Stimulated activated CD8-positive, alpha-beta memory T cell treated with anti-CD3 and anti-CD28 coated beads, Interleukin-4, amount 100 ng/mL, for 4 hours (primary cell): ENCODE results near the gene BIRC2.
"Not testable (repeated sequence)": the region's sequence is repeated elsewhere in the genome, so short reads cannot be mapped to it uniquely, and the experiment has no call there.

Experiments used
- DNase-seq, 2 donors: peaks; one replicate each; pipeline ENCODE4 v3.0.0-alpha.2; 2020; ENCODE audit warnings: low read depth in 2 of 2, low spot score in 1 of 2

The BIRC2 gene

DNA sequence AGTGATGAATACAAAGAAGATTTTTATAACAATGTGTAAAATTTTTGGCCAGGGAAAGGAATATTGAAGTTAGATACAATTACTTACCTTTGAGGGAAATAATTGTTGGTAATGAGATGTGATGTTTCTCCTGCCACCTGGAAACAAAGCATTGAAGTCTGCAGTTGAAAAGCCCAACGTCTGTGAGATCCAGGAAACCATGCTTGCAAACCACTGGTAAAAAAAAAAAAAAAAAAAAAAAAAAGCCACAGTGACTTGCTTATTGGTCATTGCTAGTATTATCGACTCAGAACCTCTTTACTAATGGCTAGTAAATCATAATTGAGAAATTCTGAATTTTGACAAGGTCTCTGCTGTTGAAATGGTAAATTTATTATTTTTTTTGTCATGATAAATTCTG lies 24.5 kb upstream of the BIRC2 start:
- no peak for DNase-seq

DNA sequence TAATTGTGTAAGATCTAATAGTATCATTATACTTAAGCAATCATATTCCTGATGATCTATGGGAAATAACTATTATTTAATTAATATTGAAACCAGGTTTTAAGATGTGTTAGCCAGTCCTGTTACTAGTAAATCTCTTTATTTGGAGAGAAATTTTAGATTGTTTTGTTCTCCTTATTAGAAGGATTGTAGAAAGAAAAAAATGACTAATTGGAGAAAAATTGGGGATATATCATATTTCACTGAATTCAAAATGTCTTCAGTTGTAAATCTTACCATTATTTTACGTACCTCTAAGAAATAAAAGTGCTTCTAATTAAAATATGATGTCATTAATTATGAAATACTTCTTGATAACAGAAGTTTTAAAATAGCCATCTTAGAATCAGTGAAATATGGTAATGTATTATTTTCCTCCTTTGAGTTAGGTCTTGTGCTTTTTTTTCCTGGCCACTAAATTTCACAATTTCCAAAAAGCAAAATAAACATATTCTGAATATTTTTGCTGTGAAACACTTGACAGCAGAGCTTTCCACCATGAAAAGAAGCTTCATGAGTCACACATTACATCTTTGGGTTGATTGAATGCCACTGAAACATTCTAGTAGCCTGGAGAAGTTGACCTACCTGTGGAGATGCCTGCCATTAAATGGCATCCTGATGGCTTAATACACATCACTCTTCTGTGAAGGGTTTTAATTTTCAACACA lies 23.3 kb upstream of the BIRC2 start:
- no peak for DNase-seq

DNA sequence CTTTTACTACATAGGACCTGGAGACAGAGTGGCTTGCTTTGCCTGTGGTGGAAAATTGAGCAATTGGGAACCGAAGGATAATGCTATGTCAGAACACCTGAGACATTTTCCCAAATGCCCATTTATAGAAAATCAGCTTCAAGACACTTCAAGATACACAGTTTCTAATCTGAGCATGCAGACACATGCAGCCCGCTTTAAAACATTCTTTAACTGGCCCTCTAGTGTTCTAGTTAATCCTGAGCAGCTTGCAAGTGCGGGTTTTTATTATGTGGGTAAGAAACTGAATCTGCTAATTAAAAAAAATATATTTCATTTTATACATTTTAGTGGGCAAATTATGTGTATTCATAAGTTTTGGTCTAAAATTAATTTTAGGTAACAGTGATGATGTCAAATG lies 21.9 kb upstream of the BIRC2 start:
- DNase-seq, result no peak

DNA sequence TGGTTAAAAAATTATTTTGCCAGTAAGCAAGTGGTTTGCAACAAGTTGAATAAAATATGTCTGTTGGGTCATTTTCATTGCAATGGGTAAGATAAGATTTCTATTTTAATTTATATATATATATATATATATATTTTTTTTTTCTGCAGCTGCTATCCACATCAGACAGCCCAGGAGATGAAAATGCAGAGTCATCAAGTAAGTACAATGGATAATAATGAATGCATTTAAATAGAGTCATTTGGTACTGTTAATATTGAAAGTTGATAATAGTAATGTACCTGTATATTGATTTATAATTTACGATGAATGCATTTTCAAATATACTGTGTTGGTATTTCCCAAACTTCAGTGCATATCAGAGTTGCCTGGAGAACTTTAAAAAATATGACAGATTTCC lies 18.3 kb upstream of the BIRC2 start:
- no peak for DNase-seq

DNA sequence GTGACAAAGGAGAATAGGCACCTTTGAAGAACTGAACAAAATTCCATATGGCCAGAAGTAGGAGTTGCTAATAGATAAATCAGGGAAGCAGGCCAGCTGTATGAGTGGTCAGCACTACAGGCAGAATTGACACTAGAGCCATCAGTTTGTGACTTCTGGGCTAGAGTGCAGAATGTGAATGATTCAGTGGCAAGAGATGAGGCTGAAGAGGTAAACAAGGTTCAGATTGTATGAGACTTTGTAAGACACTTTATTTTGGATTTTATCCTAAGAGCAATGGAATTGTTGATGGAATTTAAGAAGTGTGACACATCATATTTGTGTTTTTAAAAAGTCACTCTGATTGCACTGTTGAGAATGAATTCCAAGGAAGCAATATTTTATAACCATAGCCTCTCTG lies 16.8 kb upstream of the BIRC2 start:
- no peak for DNase-seq

DNA sequence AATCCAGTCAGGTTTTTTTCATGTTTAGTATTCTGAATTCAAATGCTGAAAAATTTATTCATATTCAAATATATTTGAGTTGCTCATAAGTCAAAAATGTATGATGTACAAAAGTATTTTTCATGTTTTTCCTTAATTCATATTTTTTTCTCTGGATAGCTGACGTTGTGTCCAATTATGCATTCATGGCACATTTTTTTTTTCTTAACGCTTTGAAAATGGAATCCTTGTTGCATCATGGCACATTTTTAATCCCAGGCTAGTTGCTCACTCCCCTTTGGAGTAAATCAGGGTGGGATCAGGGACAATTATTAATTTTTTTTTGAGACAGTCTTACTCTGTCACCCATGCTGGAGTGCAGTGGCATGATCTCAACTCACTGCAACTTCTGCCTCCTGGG lies 15.7 kb upstream of the BIRC2 start:
- no peak for DNase-seq

DNA sequence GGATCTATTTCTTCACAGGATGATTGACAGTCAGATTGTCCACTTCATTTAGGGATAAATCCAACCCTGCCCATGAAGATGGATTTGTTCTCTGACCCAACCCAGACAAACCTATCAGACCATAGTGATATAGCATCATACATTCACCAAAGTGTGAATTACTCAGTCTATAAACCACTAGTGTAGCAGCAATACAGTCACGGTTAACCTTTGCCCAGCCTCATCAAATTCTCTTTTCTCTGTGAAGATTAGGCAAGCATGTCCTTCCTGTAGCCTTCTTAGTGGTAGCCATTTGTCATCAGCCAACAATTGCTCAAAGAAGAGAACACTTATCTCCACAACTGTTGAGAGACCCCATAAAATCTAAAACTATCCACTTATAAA lies 14.4 kb upstream of the BIRC2 start:
- DNase-seq, result no peak

DNA sequence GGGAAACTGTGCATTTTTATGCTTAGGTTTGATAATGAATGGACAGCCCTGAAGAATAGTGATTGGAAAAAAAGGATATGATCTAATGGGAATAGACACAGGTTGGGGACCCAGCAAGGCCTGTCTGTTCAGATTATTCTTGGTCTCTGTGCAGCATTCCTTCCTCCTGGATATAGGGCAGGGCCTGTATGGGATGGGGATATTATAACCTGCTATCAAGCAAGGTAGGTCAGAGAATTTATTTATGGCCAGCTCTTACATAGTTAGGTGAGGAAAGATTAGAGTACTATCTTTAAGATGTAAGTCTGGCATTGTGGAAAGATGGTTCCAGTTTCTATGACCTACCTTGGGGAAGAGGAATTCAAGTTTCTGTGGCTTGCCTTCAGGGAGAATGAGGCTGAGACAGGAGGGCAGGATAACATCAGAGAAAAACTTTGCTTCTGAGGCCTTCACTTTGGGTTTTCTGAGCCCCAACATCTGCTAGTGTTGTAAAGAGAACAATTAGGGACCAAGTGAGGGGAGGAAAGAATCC lies 8.5 kb upstream of the BIRC2 start:
- DNase-seq, result no peak

DNA sequence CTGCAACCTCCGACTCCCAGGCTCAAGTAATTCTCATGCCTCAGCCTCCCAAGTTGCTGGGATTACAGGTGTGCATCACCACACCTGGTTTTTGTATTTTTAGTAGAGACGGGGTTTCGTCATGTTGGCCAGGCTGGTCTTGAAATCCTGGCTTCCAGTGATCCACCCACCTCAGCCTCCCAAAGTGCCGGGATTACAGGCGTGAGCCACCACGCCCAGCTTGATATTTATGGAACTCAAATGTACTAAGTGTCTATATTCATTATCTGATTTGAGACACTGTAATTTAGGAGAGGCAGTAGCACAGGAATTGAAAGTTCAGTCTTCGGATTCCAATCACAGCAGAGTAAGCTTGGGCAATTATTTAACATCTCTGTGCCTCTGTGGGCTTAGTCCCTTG lies 5.7 kb upstream of the BIRC2 start:
- DNase-seq, result not testable (repeated sequence)

DNA sequence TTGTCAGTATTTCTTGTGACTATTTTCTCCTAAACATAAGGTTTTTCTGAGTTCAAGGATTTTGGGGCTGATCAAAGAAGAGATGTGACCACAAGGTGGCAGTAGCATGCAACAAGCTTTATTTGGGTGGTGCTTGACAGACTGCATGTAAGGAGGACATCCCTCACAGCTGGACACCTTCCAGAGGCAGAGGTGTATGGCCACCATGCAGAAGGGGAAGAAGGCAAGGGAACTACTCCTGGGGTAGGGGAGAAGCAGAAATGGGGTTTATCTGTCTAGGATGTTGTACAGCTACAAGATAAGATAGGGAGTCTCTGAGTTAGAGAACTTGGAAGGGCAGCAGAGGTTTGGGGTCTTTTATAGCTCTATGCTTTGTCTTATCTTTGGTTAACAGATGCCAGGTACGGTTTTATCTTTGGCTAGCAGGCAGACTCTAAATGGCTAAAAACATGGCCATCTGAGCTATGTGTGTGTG lies 5.1 kb upstream of the BIRC2 start:
- DNase-seq, result peak; percentile 35 to 50

DNA sequence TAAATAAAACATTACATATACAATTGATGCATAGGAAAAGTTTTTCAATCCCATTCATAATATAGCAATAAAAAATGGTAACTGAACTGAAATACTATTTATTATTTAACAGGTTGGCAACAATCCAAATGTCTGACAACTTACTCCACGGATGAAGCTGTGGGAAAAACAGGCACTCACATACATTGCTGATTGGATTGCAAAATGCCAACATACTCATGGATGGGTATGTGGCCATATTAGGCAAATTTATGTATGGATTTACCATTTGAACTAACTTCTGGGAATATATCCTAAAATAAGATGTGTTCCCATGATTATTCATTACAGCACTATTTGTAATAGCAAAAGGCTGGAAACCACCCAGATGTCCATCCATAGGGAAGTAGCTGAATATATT lies 3.2 kb upstream of the BIRC2 start:
- no peak for DNase-seq

DNA sequence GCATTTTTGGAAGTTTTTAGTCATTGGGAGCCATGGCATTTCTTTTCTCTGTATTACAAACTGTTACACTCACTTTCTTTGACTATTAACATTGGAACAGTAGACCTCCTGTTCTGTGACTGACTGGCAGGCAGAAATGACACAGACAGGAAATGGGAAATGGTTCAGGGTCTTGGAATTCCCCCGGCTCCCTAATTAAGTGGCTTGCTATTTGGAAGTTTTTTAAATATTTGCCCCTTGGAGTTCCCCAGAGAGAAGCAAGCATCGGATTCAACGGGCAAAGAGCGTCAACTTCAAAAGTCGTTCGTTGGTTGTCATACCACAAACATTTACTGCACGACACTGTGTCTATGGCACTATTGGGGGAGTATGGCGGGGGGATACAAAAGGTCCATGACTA lies 1.1 kb upstream of the BIRC2 start:
- DNase-seq, result no peak

DNA sequence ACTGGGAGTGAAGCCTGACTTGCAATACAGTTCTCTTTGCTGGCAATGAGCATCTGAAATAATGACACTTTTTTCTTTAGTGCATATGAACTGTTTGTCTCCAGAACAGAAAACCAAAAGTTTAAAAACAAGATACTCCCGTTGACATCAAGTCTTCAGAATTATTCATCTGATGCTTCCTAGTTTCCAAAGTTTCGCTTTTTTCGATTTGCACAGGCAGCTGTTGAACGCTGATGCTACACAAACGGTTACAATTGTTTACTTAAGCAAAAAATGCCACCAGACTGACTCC lies 612 bp upstream of the BIRC2 start:
- DNase-seq, result no peak

DNA sequence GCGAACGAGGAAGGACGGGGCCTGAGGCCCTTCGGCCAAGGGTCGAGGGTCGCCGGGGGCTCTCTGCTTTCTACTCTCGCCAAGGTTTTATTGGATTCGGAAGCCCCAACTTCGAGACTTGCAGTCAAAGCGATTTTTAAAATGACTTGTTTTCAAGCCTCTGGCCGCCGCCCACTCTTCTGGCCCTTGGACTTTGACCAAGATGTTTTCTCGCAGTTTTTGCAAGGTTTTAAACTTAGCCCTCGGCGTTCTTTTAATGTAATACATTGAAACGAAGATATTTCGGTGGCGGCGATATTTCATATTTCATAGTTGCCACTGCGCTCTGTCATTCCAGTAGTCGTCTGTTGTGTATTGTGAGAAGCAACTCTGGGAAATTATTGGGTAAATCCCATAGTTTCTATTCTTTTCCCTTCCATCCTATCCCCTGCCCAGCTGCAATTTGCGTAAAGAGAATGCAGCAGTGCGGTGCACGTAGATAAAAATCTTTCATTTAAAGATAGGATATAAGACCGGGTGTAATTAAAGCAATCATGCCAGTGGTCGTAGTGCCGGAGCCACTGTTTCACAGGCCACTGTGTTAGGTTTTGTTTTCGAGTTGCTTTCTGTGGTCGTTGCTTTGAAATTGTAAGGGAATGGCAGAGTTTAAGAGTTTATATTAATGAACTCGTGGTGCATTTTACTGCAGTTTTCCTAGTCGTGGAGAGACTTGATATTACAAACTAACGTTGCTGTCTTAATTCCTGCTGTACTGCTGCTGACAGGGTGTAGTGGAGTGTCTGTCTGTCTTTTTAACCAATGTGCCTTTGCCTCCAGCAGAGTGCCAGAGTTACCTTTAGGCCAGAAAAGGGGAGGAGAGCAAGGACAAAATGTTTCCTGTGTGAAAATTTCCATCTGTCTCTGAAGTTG lies 702 bp downstream of the BIRC2 start:
- no peak for DNase-seq

DNA sequence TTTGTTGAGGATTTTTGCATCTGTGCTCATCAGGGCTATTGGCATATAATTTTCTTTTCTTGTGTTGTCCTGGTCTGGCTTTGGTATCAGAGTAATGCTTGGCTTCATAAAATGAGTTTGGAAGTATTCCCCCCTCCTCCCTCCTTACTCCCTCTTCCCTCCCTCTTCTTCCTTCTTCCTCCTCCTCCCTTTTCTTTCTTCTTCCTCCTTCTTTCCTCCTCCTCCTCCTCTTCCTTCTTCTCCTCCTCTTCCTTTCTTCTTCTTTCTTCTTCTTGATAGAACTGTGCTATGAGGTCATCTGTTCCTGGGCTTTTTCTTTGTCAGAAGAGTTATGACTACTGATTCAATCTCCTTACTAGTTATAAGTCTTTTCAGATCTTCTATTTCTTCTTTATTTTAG lies 10.1 kb downstream of the BIRC2 start:
- DNase-seq, result no peak

DNA sequence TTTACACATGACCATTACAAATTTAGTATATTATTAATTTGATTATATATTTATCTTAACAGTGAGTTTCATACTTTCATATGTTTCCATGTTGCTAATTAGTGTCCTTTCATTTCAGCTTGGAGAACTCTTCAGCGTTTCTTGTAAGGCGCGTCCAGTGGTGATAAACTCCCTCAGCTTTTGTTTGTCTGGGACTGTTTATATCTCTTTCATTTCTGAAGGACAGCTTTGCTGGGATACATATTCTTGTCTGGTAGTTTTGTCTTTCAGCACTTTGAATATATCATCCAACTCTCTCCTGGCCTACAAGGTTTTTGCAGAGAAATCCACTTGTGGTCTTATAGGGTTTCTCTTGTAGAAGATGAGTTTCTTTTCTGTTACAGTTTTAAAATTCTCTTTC lies 12.4 kb downstream of the BIRC2 start:
- DNase-seq, result no peak

DNA sequence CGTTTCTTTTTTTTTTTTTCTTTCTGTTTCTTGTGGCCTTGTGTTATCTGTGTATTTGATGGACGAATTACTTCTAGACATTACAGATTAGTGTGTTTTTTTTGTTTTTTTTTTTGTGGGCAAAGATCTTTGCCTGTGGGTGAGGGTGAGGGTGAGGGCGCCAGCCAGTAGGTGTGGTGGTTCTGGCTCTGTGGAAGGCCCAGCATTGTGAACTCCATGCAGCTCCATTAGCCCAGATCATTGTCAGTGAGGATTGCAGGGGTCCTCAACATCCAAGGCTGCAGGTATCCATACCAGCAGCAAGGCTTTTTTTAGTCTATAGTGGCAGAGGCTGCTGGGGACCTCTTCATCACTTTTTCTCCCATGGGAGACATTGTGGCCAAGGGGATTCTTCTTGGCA lies 13.7 kb downstream of the BIRC2 start:
- no peak for DNase-seq

DNA sequence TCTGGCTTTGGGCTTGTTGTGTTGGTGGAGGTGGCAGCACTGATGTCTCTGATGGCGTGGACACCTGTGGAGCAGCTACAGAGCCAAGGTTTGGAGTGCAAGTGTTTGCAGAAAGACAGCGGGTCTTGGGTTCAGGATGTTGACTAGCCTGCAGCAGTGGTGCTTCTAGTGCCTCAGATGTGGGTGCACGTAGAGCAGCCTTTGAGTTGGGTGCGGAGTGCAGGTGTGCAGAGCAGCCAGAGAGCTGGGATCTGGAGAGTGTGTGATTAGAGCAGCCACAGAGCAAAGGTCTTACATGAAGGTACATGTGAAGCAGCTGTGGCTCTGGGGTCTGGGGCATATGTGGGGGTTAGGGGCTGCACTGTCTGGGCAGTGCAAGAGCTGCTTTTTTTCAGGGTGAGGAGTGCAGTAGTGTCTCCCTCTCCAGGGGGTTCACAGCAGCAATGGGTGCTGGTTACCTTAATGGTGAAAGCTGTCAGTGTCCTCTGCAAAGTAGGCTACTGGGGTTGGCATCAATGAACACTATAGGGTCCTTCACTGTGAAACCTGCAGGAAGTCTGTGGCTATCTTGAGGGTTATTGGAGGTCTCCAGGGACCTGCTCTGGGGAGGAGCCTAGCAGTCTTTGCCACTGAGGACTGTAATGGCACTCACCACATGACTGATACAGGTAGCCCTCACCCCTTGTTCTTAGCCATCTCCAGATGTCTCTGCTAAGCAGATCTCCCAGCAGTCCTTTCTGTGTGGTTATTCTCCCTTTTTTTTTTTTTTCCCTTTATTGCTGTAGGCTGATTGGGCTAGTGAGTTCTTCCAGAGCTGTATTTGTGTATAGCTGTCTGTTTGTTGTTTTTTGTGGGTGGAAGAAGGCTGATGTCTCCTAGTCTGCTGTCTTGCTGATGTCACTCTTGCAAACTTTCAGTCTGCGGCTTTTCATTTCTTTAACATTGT lies 14.3 kb downstream of the BIRC2 start:
- no peak for DNase-seq

DNA sequence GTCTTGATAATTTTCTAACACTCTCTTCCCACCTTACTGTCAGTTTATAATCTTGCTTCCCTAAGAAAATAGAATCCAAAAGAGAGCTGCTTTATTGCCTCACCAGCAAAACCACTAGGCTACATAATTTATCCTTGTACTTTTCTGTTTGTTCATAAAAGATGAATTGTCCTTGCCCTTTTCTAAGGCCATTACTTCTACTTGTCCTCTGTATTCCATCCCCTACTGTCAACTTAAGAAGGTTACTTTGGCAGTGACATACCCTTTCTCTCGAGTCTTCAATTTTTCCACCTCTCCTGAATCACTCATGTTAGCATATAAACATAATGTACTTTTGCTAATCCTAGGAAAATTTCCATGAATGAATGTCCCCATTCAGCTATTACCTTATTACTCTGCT lies 18.0 kb downstream of the BIRC2 start:
- no peak for DNase-seq

DNA sequence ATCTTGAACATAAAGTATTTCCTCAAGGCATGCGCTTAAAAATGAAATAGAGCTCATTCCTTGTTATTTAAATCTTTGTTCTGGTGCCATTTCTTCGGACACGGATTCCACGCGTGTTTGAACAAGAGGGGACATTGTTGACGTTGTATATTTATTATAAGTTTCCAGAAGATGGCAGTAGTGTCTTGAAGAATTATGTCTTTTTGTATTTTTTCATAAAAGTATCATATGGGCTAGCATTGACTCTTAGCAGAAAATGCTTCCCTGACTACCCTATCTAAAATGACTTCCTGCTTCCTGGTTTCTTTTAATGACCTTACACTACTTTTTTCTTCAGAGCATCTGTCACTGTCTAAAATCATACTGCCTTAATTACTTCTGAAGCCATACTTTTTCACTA lies 20.4 kb downstream of the BIRC2 start:
- no peak for DNase-seq

DNA sequence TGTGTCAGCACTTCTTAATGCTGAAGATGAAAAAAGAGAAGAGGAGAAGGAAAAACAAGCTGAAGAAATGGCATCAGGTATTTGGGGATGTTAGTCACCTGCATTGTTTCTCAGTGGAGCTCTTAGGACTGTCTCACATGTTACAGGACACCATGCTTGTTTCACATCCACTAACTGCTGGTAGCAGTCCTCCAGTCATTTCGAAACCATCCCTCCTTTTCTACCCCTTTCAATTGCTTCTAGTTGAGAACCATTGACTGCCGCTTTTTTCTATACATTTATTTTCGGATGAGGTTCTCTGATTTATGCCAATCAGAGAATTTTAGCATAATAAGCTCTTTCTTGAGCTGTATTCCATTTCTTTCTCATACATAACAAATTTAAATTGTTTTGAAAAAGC lies 21.5 kb downstream of the BIRC2 start:
- DNase-seq, result no peak
